Hematopoietic multipotent progenitor cell treated with erythropoietin and hydrocortisone succinate and interleukin-3 and kit ligand, for 15 days (in vitro differentiated cells): ENCODE results near the gene CYP27C1.
A peak's percentile ranks its signal among the peaks of the same experiment; 100 is the strongest.
"Not testable (repeated sequence)": the region's sequence is repeated elsewhere in the genome, so short reads cannot be mapped to it uniquely, and the experiment has no call there.

Experiments
- DNase-seq: peaks from one replicate; pipeline ENCODE4 v3.0.0-alpha.2; 2015; ENCODE audit warnings: low spot score

Gene CYP27C1

GRCh38 chr2:127220768-127221527 lies 849 bp upstream of the CYP27C1 start:
- DNase-seq: no peak

- no peak for DNase-seq
These were observed 678 bp downstream of the CYP27C1 start for GRCh38 chr2:127219171-127220070.

- DNase-seq: no peak
These were observed 1.3 kb downstream of the CYP27C1 start for GRCh38 chr2:127218812-127219170.

GRCh38 chr2:127217470-127218325 lies 2.4 kb downstream of the CYP27C1 start:
- DNase-seq: no peak

GRCh38 chr2:127216593-127216992 lies 3.5 kb downstream of the CYP27C1 start:
- DNase-seq: no peak

GRCh38 chr2:127216095-127216494 lies 4.0 kb downstream of the CYP27C1 start:
- DNase-seq: no peak

- not testable (repeated sequence) for DNase-seq
These were observed 5.9 kb downstream of the CYP27C1 start for GRCh38 chr2:127214201-127214600.

GRCh38 chr2:127208313-127208712 lies 11.8 kb downstream of the CYP27C1 start:
- DNase-seq: no peak

GRCh38 chr2:127205218-127206125 lies 14.6 kb downstream of the CYP27C1 start:
- no peak for DNase-seq

- no peak for DNase-seq
These were observed 18.6 kb downstream of the CYP27C1 start for GRCh38 chr2:127201452-127201851.

GRCh38 chr2:127200962-127201361 lies 19.1 kb downstream of the CYP27C1 start:
- DNase-seq: no peak

- no peak for DNase-seq
These were observed 20.9 kb downstream of the CYP27C1 start for GRCh38 chr2:127199223-127199622.

- DNase-seq: peak; percentile 17
These were observed 22.4 kb downstream of the CYP27C1 start for GRCh38 chr2:127197475-127198385.

GRCh38 chr2:127196998-127197397 lies 23.1 kb downstream of the CYP27C1 start:
- no peak for DNase-seq

GRCh38 chr2:127196549-127196948 lies 23.6 kb downstream of the CYP27C1 start:
- no peak for DNase-seq

GRCh38 chr2:127195140-127196074 lies 24.7 kb downstream of the CYP27C1 start:
- no peak for DNase-seq

- no peak for DNase-seq
These were observed 25.7 kb downstream of the CYP27C1 start for GRCh38 chr2:127194447-127194846.

- no peak for DNase-seq
These were observed 26.2 kb downstream of the CYP27C1 start for GRCh38 chr2:127193967-127194280.
